Astrocyte (in vitro differentiated cells and primary cell): ENCODE data around the gene UVSSA.

Source experiments
- EZH2 ChIP-seq: IDR thresholded peaks from 2 replicates; pipeline ENCODE4 v1.6.1; 2012; ENCODE audit warnings: mild to moderate bottlenecking, low read length, inconsistent platforms; ENCODE audit not compliant: insufficient read depth
- TF ChIP-seq, protein P1 (sequence below): IDR thresholded peaks from 2 replicates; pipeline ENCODE4 v1.5.1; 2011; ENCODE audit warnings: low read depth, mild to moderate bottlenecking, inconsistent platforms, low read length, moderate library complexity; ENCODE audit not compliant: insufficient read depth

DNA sequence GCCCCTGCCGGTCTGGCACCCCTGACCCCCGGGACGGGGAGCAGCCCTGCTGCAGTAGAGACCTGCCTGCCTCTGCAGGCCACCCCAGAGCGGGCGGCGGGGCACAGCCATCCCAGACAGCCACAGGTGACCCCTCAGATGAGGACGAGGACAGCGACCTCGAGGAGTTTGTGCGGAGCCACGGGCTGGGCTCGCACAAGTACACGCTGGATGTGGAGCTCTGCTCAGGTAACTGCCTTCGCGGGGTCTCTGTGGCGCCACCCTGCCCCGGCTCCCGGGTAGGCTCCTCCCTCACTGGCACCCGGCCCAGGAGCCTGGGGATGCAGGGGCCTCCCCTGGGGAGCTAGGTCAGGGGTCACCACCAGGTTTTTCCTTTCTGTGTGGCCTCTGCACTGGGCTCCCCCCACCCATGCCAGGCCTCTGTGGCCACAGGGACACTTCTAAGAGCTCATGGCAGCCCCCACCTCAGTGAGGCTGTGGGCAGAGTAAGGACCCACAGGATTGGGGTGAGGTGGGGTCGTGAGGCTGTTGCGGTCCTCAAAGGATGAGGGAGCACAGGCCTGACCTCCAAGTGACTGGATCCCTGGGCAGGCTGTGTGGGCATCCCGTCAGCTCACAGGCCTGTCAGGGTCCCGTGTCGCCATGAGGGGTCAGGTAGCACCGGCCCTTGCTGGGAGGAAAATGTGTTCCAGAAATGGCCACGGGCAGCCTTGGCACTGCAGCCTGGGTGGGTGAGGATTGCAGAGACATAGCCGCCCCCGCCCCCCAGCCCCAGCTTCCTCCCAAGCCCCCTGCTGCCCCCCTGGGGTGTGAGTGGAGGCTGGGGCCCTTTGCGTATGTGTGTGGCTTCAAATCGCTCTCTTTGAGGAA lies 6.4 kb downstream of the UVSSA start:
- TF ChIP-seq EZH2, result no peak
- TF ChIP-seq, protein P1, sequence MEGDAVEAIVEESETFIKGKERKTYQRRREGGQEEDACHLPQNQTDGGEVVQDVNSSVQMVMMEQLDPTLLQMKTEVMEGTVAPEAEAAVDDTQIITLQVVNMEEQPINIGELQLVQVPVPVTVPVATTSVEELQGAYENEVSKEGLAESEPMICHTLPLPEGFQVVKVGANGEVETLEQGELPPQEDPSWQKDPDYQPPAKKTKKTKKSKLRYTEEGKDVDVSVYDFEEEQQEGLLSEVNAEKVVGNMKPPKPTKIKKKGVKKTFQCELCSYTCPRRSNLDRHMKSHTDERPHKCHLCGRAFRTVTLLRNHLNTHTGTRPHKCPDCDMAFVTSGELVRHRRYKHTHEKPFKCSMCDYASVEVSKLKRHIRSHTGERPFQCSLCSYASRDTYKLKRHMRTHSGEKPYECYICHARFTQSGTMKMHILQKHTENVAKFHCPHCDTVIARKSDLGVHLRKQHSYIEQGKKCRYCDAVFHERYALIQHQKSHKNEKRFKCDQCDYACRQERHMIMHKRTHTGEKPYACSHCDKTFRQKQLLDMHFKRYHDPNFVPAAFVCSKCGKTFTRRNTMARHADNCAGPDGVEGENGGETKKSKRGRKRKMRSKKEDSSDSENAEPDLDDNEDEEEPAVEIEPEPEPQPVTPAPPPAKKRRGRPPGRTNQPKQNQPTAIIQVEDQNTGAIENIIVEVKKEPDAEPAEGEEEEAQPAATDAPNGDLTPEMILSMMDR, result no peak
